HG03565 (cell line): ENCODE measurements around the gene ZNF618.

Experiments
- ATAC-seq: cut with Tn5 transposase; IDR thresholded peaks from one replicate; pipeline ENCODE4 v1.9.1; 2021; ENCODE audit warnings: mild to moderate bottlenecking, moderate library complexity; ENCODE audit not compliant: unreplicated experiment

Gene ZNF618

GRCh38 chr9:114014044-114014443 lies 137.9 kb downstream of the ZNF618 start:
- no peak for ATAC-seq

DNA sequence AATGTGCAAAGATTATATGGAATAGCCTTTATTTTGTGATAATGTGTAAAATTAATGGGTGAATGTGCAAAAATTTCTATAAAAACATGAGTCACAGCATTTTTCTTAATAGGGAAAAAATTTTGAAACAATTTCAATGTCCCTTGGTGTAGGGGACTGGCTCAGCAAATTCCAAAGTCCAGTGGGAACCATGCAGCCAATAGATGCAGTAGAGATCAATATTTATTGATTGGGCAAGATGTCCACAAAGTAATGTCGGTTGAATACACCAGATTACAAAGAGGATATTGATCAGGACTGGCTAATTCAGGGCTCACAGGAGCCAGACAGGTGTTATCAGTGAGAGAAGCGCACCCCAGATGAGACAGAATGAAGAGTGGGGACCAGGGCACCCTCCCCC lies 139.5 kb downstream of the ZNF618 start:
- no peak for ATAC-seq

- ATAC-seq: no peak
Measured at GRCh38 chr9:114016101-114016500, 140.0 kb downstream of the ZNF618 start.

DNA sequence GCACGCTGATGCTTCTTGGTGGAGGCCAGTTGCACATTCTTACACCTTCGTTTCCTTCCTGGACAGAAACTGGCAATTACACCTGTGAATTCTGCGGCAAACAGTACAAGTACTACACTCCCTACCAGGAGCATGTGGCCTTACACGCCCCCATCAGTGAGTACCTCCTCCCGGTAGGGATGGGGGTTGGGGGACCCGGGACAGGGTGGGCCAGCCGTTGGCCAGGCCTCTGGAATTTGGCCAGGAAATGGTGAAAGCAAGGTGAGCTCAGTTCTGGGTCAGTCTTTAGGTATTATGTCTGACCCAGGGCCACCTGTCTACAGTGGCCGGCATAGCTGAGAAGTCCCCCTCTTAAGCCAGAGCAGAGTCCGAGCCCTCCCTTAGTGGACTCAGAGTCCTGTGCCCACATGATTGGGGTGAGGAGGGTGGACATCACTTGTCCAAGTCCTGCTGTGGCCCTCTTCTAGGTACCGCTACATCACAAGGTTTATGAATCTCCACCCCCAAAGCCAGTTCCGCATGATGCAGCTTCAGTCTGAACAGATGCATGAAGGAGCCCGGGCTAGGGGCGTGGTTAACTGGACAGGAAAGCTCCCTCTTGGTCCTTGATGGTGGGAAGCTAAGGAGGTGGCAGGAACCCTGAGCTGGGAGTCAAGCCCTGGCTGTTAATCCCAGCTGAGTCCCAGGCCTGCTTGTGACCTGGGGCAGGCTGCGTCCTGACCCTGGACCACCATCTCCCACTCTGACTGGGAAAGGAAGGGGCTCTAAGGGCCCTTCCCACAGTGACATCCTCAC lies 140.7 kb downstream of the ZNF618 start:
- ATAC-seq: no peak

DNA sequence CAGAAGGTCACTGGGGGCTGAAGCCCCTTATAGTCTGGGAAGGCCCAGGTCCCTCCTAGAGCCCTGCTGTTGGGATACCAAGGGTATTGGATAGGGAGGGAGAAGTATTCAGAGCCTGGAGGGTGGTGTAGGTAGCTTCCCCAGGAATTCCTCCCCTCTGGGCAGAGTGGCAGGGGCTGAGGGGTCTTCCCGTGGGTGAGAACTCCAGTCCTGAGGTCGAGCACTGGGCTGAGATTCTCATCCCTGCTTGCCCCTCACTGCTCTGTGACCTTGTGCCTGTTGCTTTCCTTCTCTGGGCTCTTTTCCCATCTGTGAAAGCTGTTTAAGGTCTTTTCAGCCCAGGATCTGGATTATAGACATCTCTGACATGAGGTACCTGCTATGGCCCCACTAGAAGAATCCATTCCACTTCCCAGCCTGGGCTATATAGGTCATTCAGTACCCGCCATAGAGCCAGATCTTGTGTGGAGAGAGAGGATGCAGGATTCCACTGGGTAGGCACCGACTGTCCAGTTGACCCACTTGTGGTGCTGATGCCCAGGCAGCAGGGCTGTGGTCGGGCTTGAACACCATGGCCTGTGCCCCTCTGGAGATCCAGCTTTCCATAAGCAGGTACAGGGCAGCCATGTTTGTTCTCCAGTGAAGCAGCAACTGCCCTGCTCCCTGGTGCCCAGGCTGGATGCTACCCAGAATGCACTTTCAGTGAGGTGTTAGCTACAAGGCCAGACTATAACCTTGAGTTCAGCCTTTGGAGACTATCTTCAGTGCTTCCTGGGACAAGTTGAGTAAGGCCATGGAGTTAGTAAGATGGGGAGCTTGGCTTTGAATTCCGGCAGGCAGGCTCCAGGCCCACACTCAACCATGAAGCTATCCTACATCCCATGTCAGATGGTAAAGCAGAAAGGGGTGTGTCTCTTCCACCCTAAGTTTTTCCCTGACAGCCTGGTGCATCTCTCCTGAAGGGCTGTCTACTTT lies 141.9 kb downstream of the ZNF618 start:
- no peak for ATAC-seq

DNA sequence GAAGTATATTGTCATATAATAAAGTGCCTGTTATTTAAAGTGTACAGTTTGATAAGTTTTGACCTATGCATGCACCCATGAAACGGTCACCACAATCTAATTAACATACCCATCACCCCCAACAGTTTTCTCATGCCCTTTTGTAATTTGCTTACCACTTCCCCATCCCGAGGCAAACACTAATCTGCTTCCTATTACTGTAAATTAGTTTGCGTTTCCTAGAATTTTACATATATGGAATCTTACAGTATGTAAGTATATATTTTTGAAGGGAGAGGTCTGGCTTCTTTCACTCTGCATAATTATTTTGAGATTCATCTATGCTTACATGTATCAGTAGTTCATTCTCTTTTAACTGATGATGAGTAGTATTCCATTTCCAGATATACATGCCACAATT lies 145.5 kb downstream of the ZNF618 start:
- ATAC-seq: no peak

- ATAC-seq: no peak
Measured at GRCh38 chr9:114023961-114024360, 147.9 kb downstream of the ZNF618 start.

DNA sequence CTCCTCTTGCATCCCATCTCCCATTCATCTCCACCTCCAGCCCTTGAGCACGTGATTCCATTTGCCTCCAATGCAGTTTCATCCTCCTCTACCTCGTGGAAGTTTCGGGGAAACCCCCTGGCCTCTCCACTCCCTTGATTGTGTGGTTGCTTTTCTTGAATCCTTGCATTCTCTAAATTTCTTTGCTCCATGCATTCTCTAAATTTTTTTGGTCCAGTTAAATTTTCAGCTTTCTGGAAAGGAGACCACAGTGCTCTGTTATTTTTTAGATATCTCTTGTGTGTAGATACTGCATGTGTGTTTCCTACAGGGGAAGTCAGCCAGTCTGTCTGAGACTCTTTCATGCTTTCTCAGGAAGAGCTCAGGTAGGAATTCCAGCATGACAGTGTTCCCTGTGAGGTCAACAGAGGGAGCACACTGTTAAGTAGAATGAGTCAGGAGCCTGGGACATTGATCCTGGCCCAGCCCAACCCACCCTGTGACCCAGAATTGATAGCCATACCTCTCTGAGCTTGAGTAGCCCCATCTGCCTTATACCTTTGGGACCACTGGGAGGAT lies 149.2 kb downstream of the ZNF618 start:
- ATAC-seq: no peak

DNA sequence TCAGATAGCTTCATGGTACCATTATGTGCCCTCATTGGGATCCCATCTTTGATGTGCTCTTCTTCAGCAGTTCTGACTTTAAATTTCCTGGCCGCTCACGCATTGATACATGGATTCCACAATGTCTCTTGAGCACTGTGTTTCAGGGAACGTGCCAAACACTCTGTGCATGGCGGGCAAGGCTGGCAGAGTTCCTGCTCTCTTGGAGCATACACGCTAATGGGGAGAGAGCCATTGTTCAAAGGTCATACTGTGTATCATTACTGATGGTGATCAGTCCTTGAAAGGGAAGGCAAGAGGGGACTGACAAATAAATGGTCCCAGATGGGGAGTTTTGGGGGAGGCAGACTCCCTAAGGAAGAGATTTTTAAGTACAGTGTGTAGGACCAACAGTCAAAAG lies 149.7 kb downstream of the ZNF618 start:
- no peak for ATAC-seq

DNA sequence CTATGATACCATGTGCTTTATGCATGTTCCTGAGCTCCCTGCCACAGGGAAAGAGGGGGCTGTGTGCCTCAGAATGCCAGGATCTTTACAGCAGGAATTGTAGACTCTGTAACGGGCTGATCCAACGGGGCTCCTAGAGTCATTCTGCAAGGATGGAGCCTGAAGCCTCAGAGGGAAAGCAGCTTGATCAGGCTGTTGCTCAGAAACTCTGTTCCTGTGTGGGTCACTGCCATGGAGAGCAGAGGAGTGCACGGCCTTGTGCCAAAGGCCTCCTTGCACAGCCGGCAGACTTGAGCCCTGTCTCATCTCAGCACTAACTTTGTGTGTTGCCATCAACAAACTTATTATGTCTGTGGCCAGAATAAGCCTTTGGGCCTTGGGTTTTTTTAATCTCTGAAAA lies 150.2 kb downstream of the ZNF618 start:
- no peak for ATAC-seq

- ATAC-seq: no peak
Measured at GRCh38 chr9:114027159-114027862, 151.2 kb downstream of the ZNF618 start.

DNA sequence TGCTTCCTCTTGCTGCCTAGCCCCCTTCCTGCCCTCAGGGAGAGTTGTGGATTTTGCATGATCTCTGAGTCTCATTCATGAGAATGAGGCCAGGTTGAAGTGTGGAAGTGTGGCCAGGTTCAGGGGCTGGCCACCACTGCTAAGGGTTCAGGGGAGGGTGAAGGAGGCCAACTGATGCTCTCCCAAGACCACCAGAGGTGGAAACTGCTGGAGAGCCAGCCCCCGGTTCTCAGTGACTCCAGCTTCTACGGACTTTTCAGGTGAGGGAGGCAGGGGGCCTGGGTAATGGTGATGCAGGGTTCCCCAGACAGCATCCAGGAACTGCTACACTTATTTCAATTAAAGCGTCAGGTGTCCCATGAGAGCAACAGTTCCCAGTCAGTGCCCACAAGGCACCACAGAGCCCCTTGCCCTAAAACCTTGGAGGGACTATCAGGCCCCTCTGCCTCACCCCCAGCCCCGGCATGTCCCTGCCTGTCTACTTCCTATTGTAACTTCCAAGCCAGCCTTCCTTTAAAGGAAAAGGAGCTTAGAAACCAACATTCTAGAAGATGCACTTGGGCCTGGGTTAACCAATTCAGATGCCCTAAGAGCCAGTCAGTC lies 151.9 kb downstream of the ZNF618 start:
- no peak for ATAC-seq

DNA sequence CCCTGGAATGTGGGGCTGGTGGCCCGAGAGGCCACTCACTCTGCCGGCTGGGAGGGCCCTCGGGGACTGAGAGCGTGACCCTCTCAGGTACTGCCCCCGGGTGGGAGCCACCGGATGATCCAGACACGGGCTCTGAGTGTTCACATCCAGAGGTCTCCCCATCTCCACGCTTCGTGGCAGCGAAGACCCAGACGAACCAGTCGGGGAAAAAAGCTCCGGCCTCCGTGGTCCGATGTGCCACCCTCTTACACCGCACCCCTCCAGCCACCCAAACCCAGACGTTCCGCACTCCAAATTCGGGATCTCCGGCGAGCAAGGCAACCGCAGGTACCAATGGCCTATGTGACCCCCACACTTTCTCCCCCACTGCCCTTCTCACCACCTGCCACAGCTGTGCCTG lies 152.5 kb downstream of the ZNF618 start:
- ATAC-seq: no peak

DNA sequence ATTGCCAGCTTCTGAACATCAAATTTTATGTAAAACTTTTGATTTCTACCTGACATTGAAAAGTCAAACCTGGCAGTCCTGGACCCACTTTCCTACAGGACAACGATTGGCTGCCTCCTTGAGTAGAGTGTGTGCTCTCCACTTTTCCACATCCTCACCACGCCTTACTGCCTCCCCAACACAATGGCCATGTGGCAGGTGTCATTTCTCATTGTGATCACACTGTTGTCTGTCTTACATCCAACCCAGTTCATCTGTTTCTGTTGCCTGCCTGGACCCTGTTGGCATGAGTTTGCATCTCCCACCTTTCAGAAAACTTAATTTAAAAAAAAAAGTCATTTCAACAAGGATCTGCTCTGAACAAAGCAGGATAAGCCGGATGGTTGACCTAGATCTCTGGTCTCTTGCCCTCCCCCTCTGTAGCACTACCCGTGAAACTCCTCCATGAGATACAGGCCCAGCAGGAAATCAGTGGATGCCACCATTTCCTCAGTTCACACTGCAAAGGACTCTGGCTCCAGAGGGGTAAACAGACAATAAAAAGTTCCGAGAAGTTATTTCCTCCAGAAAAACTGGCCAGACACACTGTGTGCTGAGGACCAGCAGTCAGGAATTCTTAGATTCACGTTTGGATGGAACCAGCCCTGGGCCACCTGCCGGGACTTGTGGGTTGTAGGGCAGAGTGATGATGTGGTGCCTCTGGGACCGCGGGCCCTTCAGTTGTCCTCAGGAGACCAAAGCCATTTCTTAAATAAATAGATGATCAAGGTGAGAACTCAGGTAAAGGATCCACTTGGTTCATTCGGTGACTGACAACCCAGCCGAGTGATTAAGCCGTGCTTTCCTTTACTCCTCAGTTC lies 153.4 kb downstream of the ZNF618 start:
- no peak for ATAC-seq

GRCh38 chr9:114030364-114030763 lies 154.3 kb downstream of the ZNF618 start:
- no peak for ATAC-seq

- no peak for ATAC-seq
Measured at GRCh38 chr9:114031037-114031630, 155.0 kb downstream of the ZNF618 start.

GRCh38 chr9:114031948-114032840 lies 156.1 kb downstream of the ZNF618 start:
- no peak for ATAC-seq

DNA sequence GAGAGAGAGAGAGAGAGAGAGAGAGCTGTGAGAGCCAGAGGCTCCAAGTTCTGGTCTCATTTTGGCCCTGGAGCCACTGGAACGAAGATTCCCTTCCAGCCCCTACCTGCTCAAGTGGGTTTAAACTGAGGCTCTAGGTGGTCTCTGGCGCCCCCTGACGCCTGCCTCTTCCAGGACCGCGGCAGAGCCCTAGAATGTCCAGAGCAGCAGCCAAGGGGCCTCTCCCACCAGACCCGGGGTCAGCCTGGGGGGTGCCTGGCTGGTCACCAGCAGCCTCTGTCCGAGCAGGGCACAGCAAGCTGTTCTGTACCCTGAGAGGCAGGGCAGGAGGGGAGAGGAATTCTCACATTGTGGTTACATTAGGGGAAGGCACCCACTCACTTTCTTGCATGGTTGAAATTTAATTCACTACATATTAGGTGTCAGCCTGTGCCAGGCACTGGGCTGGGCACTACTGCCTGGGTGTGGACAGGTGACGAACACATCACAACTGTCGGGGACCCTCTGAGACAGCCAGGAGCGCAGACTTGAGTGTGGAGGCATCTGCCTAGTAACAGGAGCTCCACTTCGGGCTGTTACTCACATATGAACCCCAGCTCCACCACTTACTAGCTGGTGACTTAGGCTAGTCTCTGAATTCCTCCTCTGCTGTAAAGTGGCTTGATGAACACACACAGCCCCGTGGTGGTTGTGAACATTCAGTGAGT lies 157.4 kb downstream of the ZNF618 start:
- no peak for ATAC-seq
